Measurements from ENCODE around the gene PACRG. TPM values are rescaled to one million over a fixed set of nuclear protein-coding genes. Genes with fewer than 3 reads are reported as not detected.

The PACRG gene
- total and polyA plus RNA-seq, 4 donors, result 0.47 to 3.8 (median 2.4) TPM

- H3K9ac ChIP-seq (ENCODE audit: low read depth in 1 of 2, low read length in 2 of 2), result no peak overlapping the region
- H3K4me3 ChIP-seq (ENCODE audit: low read depth in 1 of 3, low read length in 3 of 3), result no peak overlapping the region
- peaks cover 0 to 7% (median 3%) of the 10 kb centered on the region in 4 donors for H3K4me1 ChIP-seq (ENCODE audit: control insufficient read depth in 4 of 4, insufficient read depth in 4 of 4, low read length in 3 of 4)
- no peaks in the 10 kb centered on the region for H3K36me3 ChIP-seq (ENCODE audit: control insufficient read depth in 4 of 4, insufficient read depth in 3 of 4, low read depth in 1 of 4, low read length in 3 of 4)
- TF ChIP-seq REST (IDR thresholded peaks at IDR 0.05), result no peak
- no peak for TF ChIP-seq EGR1 (IDR thresholded peaks at IDR 0.05; ENCODE audit: low read depth in 2 of 2)
- no peak for TF ChIP-seq MAX (IDR thresholded peaks at IDR 0.05)
- TF ChIP-seq HNF4G (IDR thresholded peaks at IDR 0.05), result no peak
- no peak for TF ChIP-seq YY1 (IDR thresholded peaks at IDR 0.05)
- TF ChIP-seq ATF3 (IDR thresholded peaks at IDR 0.05), result no peak
- TF ChIP-seq NR2F2 (IDR thresholded peaks at IDR 0.05), result no peak
- TF ChIP-seq TAF1 (conservative IDR thresholded peaks at IDR 0.05), result no peak
- no peak for DNase-seq (ENCODE audit: low spot score)
- H3K9me3 ChIP-seq (ENCODE audit: control insufficient read depth in 4 of 4, low read length in 3 of 4), result no peaks in the 10 kb centered on the region
- 89% methylated on average over 6 of the region's 6 CpGs for WGBS
- no peak overlapping the region for H3K27ac ChIP-seq (ENCODE audit: low read depth in 1 of 2, low read length in 2 of 2)
- no peaks in the 10 kb centered on the region for H3K27me3 ChIP-seq (ENCODE audit: control insufficient read depth in 4 of 4, insufficient read depth in 4 of 4, low read length in 3 of 4)
Measured at GRCh38 chr6:163293286-163293685, 565.5 kb downstream of the PACRG start.

- TF ChIP-seq YY1 (IDR thresholded peaks at IDR 0.05) (no peak), REST (IDR thresholded peaks at IDR 0.05) (no peak), MAX (IDR thresholded peaks at IDR 0.05) (no peak), EGR1 (IDR thresholded peaks at IDR 0.05; ENCODE audit: low read depth in 2 of 2) (no peak), HNF4G (IDR thresholded peaks at IDR 0.05) (no peak), RXRA (IDR thresholded peaks at IDR 0.05) (no peak), SP1 (IDR thresholded peaks at IDR 0.05) (no peak), CTCF (IDR thresholded peaks at IDR 0.05; ENCODE audit: low read depth, low read length, missing input control) (no peak), GABPA (IDR thresholded peaks at IDR 0.05 in 1 of 2, conservative IDR thresholded peaks at IDR 0.05 in 1 of 2) (no peak), JUND (IDR thresholded peaks at IDR 0.05) (no peak), NR2F2 (IDR thresholded peaks at IDR 0.05) (no peak), ATF3 (IDR thresholded peaks at IDR 0.05) (no peak), TAF1 (conservative IDR thresholded peaks at IDR 0.05) (no peak), FOXA1 (IDR thresholded peaks at IDR 0.05) (no peak), FOXA2 (IDR thresholded peaks at IDR 0.05) (no peak), RAD21 (IDR thresholded peaks at IDR 0.05) (no peak), HNF4A (conservative IDR thresholded peaks at IDR 0.05) (no peak), ZBTB33 (IDR thresholded peaks at IDR 0.05) (no peak)
- H3K9ac ChIP-seq (ENCODE audit: low read depth in 1 of 2, low read length in 2 of 2), result no peak overlapping the region
Measured at GRCh38 chr6:163294734-163295133, 567.0 kb downstream of the PACRG start.

More at GRCh38 chr6:163294734-163295133, 567.0 kb downstream of the PACRG start:
- H3K4me1 ChIP-seq (ENCODE audit: control insufficient read depth in 4 of 4, insufficient read depth in 4 of 4, low read length in 3 of 4), result peaks cover 0 to 7% (median 3%) of the 10 kb centered on the region in 4 donors
- H3K27ac ChIP-seq (ENCODE audit: low read depth in 1 of 2, low read length in 2 of 2), result no peak overlapping the region
- DNase-seq (ENCODE audit: low spot score), result no peak
- H3K4me3 ChIP-seq (ENCODE audit: low read depth in 1 of 3, low read length in 3 of 3), result no peak overlapping the region
- H3K27me3 ChIP-seq (ENCODE audit: control insufficient read depth in 4 of 4, insufficient read depth in 4 of 4, low read length in 3 of 4), result no peaks in the 10 kb centered on the region
- H3K9me3 ChIP-seq (ENCODE audit: control insufficient read depth in 4 of 4, low read length in 3 of 4), result no peaks in the 10 kb centered on the region
- no peaks in the 10 kb centered on the region for H3K36me3 ChIP-seq (ENCODE audit: control insufficient read depth in 4 of 4, insufficient read depth in 3 of 4, low read depth in 1 of 4, low read length in 3 of 4)
